GM23338 (cell line): Measurements from ENCODE around the gene RFWD3. TPM values are rescaled to one million over a fixed set of nuclear protein-coding genes. Genes with fewer than 3 reads are reported as not detected.

Experiments used
- ATAC-seq: fragments of 200-7000 bp; cut with Tn5 transposase; 3 replicates; pipeline ENCODE4 v1.9.1; 2020
- DNase-seq: peaks from one replicate; pipeline ENCODE4 v3.0.0-alpha.2; 2015; ENCODE audit warnings: low spot score
- H2AFZ ChIP-seq: fragments of 200-600 bp; sonication (generic); 2 replicates; pipeline ENCODE4 v1.8.0; 2016; ENCODE audit warnings: antibody characterized with exemption, mild to moderate bottlenecking, moderate library complexity
- H3F3A ChIP-seq: fragments of 200-600 bp; sonication (generic); replicated peaks from 2 replicates; pipeline ENCODE4 v1.8.0; 2017; ENCODE audit warnings: antibody characterized with exemption, mixed run types, low read depth
- H3K27ac ChIP-seq: fragments of 200-600 bp; sonication (generic); 2 replicates; pipeline ENCODE4 v1.6.1; 2016; ENCODE audit warnings: low read depth
- H3K27me3 ChIP-seq: fragments of 200-600 bp; sonication (generic); 2 replicates; pipeline ENCODE4 v1.8.0; 2016; ENCODE audit warnings: mild to moderate bottlenecking, mixed run types, moderate library complexity; ENCODE audit not compliant: insufficient read depth
- H3K36me3 ChIP-seq: fragments of 200-600 bp; sonication (generic); 2 replicates; pipeline ENCODE4 v1.8.0; 2016; ENCODE audit warnings: mild to moderate bottlenecking; ENCODE audit not compliant: insufficient read depth
- H3K4me1 ChIP-seq: fragments of 200-600 bp; sonication (generic); 2 replicates; pipeline ENCODE4 v1.8.0; 2016; ENCODE audit warnings: mild to moderate bottlenecking, moderate library complexity; ENCODE audit not compliant: insufficient read depth
- H3K4me2 ChIP-seq: fragments of 200-600 bp; sonication (generic); 2 replicates; pipeline ENCODE4 v1.7.1; 2017; ENCODE audit warnings: mixed run types
- H3K4me3 ChIP-seq: fragments of 200-600 bp; sonication (generic); 2 replicates; pipeline ENCODE4 v1.6.1; 2016; ENCODE audit warnings: mixed run types
- H3K79me2 ChIP-seq: fragments of 200-600 bp; sonication (generic); replicated peaks from 2 replicates; pipeline ENCODE4 v1.8.0; 2017; ENCODE audit warnings: mild to moderate bottlenecking; ENCODE audit not compliant: insufficient read depth
- H3K9me2 ChIP-seq: fragments of 200-600 bp; sonication (generic); 2 replicates; pipeline ENCODE4 v1.8.0; 2017; ENCODE audit not compliant: insufficient read depth
- H4K20me1 ChIP-seq: fragments of 200-600 bp; sonication (generic); replicated peaks from 2 replicates; pipeline ENCODE4 v1.8.0; 2017; ENCODE audit warnings: mild to moderate bottlenecking; ENCODE audit not compliant: insufficient read depth
- H3K27ac Mint-ChIP-seq: 2 replicates; pipeline ENCODE4 v1.8.0; 2020; ENCODE audit warnings: inconsistent platforms, mild to moderate bottlenecking, moderate library complexity, mixed read lengths
- H3K27me3 Mint-ChIP-seq: 3 replicates; pipeline ENCODE4 v1.8.0; 2022; ENCODE audit warnings: low read depth, mild to moderate bottlenecking, moderate library complexity, mixed read lengths, inconsistent platforms; ENCODE audit not compliant: insufficient read depth, poor library complexity
- H3K36me3 Mint-ChIP-seq: 3 replicates; pipeline ENCODE4 v1.8.0; 2021; ENCODE audit warnings: low read depth, mild to moderate bottlenecking, inconsistent platforms, moderate library complexity, mixed read lengths
- H3K4me1 Mint-ChIP-seq: 3 replicates; pipeline ENCODE4 v1.8.0; 2020; ENCODE audit warnings: mild to moderate bottlenecking, inconsistent platforms, mixed read lengths
- H3K4me3 Mint-ChIP-seq: 3 replicates; pipeline ENCODE4 v1.8.0; 2021; ENCODE audit warnings: moderate library complexity, mild to moderate bottlenecking, inconsistent platforms, mixed read lengths
- H3K9me3 Mint-ChIP-seq: 3 replicates; pipeline ENCODE4 v1.8.0; 2020; ENCODE audit warnings: moderate library complexity, mild to moderate bottlenecking, inconsistent platforms, mixed read lengths
- EZH2phosphoT487 ChIP-seq: fragments of 200-600 bp; sonication (generic); IDR thresholded peaks from one replicate; pipeline ENCODE4 v1.8.1; 2018; ENCODE audit warnings: antibody characterized with exemption; ENCODE audit not compliant: unreplicated experiment
- JUNB ChIP-seq: IDR thresholded peaks from one replicate; pipeline ENCODE4 v1.6.1; 2016; ENCODE audit warnings: antibody characterized with exemption; ENCODE audit not compliant: unreplicated experiment
- POLR2AphosphoS5 ChIP-seq: IDR thresholded peaks from 2 replicates; pipeline ENCODE4 v1.6.1; 2016; ENCODE audit warnings: antibody characterized with exemption, low read depth
- STAT1 ChIP-seq: IDR thresholded peaks from one replicate; pipeline ENCODE4 v1.6.1; 2016; ENCODE audit warnings: antibody characterized with exemption; ENCODE audit not compliant: unreplicated experiment
- ZNF331 ChIP-seq: fragments of 250-450 bp; sonication (Bioruptor Pico); IDR thresholded peaks from 2 replicates; pipeline ENCODE4 v1.5.0; 2020; ENCODE audit warnings: low read depth, mild to moderate bottlenecking, moderate library complexity
- polyA plus RNA-seq: library from polyadenylated mRNA; unstranded; fragments of >200 nt; fragmentation: Nextera tagmentation; extraction: Ambion mirVana; gene quantifications from 2 replicates; pipeline ENCODE4 v1.2.1, GENCODE V29; 2016
- total RNA-seq: library from RNA; depleted of rRNA; stranded (reverse); fragments of >200 nt; shearing (Covaris generic); gene quantifications from 2 replicates; pipeline ENCODE4 v1.2.3, GENCODE V29; 2014
- TF ChIP-seq, protein P1 (sequence below): fragments of 250-450 bp; sonication (Bioruptor Pico); IDR thresholded peaks from 2 replicates; pipeline ENCODE4 v1.5.0; 2020; ENCODE audit warnings: mild to moderate bottlenecking, moderate library complexity
- TF ChIP-seq, protein P2 (sequence below), 2 experiments: fragments of 200-600 bp in 1 of 2; sonication (generic) in 1 of 2; conservative IDR thresholded peaks; 2 replicates each; pipeline versions ENCODE4 v1.5.1 to v1.6.1; 2016 to 2017; ENCODE audit warnings: antibody characterized with exemption in 2 of 2, low read depth in 2 of 2, mild to moderate bottlenecking in 2 of 2, moderate library complexity in 1 of 2
- TF ChIP-seq, protein P3 (sequence below): IDR thresholded peaks from one replicate; pipeline ENCODE4 v1.6.1; 2018; ENCODE audit warnings: antibody characterized with exemption; ENCODE audit not compliant: unreplicated experiment

Gene RFWD3
- total and polyA plus RNA-seq, 2 experiments from 2014 or later = 27.6 to 113 TPM

DNA sequence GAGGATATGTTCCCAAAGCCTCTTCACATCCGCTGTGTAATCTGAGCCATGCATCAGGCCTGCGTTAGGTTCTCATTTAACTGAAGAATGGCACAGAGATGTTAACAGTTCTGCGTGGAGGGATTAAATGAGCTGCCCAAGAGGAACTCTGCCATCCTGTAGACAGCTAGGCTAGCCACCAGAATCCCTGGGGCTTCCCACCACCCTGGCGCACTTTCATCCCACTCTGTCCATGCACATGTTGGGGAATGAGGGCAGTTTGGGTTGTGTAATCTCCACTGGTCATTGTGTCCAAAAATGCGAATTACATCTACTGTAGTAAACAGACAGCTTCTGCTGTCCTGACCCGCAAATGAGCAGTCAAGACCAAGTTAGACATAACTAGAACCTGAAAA lies 58.7 kb downstream of the RFWD3 start:
- no peaks in the 10 kb centered on the region for H3K9me2 ChIP-seq
- Mint-ChIP-seq H3K9me3 (no peaks in the 10 kb centered on the region), H3K27ac (peak overlapping the region; percentile 96), H3K4me3 (peak overlapping the region; percentile 89), H3K27me3 (peaks cover 3% of the 10 kb centered on the region), H3K4me1 (peaks cover 27% of the 10 kb centered on the region), H3K36me3 (no peaks in the 10 kb centered on the region; the same call in 1 of the 3 replicates)
- H3F3A ChIP-seq = no peaks in the 10 kb centered on the region
- peak overlapping the region; percentile 97 for H3K4me2 ChIP-seq
- peaks cover 37% of the 10 kb centered on the region for H3K79me2 ChIP-seq
- DNase-seq (peak; percentile 81), ATAC-seq (peak; percentile 65)
- no peaks in the 10 kb centered on the region for H3K36me3 ChIP-seq
- H3K27ac ChIP-seq = peak overlapping the region; percentile 87
- H3K4me1 ChIP-seq = peaks cover 33% of the 10 kb centered on the region
- peak overlapping the region; percentile 91 for H3K4me3 ChIP-seq
- H3K27me3 ChIP-seq = no peaks in the 10 kb centered on the region
- H2AFZ ChIP-seq = peak overlapping the region; percentile 80; the same call in 1 of the 2 replicates
- no peak for TF ChIP-seq POLR2AphosphoS5
- TF ChIP-seq, protein P1, sequence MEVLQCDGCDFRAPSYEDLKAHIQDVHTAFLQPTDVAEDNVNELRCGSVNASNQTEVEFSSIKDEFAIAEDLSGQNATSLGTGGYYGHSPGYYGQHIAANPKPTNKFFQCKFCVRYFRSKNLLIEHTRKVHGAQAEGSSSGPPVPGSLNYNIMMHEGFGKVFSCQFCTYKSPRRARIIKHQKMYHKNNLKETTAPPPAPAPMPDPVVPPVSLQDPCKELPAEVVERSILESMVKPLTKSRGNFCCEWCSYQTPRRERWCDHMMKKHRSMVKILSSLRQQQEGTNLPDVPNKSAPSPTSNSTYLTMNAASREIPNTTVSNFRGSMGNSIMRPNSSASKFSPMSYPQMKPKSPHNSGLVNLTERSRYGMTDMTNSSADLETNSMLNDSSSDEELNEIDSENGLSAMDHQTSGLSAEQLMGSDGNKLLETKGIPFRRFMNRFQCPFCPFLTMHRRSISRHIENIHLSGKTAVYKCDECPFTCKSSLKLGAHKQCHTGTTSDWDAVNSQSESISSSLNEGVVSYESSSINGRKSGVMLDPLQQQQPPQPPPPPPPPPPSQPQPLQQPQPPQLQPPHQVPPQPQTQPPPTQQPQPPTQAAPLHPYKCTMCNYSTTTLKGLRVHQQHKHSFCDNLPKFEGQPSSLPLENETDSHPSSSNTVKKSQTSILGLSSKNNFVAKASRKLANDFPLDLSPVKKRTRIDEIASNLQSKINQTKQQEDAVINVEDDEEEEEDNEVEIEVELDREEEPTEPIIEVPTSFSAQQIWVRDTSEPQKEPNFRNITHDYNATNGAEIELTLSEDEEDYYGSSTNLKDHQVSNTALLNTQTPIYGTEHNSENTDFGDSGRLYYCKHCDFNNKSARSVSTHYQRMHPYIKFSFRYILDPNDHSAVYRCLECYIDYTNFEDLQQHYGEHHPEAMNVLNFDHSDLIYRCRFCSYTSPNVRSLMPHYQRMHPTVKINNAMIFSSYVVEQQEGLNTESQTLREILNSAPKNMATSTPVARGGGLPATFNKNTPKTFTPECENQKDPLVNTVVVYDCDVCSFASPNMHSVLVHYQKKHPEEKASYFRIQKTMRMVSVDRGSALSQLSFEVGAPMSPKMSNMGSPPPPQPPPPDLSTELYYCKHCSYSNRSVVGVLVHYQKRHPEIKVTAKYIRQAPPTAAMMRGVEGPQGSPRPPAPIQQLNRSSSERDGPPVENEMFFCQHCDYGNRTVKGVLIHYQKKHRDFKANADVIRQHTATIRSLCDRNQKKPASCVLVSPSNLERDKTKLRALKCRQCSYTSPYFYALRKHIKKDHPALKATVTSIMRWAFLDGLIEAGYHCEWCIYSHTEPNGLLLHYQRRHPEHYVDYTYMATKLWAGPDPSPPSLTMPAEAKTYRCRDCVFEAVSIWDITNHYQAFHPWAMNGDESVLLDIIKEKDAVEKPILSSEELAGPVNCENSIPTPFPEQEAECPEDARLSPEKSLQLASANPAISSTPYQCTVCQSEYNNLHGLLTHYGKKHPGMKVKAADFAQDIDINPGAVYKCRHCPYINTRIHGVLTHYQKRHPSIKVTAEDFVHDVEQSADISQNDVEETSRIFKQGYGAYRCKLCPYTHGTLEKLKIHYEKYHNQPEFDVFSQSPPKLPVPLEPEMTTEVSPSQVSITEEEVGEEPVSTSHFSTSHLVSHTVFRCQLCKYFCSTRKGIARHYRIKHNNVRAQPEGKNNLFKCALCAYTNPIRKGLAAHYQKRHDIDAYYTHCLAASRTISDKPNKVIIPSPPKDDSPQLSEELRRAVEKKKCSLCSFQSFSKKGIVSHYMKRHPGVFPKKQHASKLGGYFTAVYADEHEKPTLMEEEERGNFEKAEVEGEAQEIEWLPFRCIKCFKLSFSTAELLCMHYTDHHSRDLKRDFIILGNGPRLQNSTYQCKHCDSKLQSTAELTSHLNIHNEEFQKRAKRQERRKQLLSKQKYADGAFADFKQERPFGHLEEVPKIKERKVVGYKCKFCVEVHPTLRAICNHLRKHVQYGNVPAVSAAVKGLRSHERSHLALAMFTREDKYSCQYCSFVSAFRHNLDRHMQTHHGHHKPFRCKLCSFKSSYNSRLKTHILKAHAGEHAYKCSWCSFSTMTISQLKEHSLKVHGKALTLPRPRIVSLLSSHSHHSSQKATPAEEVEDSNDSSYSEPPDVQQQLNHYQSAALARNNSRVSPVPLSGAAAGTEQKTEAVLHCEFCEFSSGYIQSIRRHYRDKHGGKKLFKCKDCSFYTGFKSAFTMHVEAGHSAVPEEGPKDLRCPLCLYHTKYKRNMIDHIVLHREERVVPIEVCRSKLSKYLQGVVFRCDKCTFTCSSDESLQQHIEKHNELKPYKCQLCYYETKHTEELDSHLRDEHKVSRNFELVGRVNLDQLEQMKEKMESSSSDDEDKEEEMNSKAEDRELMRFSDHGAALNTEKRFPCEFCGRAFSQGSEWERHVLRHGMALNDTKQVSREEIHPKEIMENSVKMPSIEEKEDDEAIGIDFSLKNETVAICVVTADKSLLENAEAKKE (CRISPR knock-in tag) = no peak
- no peak for TF ChIP-seq ZNF331 (CRISPR knock-in tag)
- TF ChIP-seq EZH2phosphoT487 = no peak
- H4K20me1 ChIP-seq = peaks cover 27% of the 10 kb centered on the region

DNA sequence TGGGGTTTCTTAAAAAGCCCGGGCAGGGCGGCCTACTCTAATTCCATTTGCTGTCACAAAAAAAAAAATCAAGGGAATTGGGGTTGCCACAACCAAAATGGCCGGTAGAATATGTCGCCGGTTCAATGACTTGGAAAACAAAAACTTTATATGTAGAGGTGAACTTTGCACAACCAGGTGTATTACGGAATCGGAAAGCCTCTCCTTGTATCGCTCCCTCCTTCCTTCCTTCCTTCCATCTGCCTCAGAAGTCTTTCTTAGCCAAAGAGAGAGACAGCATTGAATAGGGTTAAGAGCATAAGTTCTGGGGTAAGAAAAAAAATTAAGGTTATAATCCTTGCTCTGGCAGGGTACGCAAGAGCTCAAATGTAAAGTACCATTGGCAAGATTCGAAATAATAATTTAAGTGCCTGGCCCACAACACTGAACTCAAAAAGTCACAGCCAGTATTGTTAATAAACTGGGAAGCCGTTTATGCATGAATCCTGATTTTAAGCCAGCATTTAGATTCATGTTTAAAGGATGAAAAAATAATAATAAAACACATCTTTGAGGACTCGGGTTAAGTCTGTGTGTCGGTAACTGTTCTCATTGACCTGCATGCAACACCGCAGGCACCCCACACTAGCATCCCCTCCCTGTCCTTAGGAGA lies 59.2 kb downstream of the RFWD3 start:
- H3K79me2 ChIP-seq = peaks cover 43% of the 10 kb centered on the region
- Mint-ChIP-seq H3K27me3 (peaks cover 7% of the 10 kb centered on the region), H3K27ac (peak overlapping the region; percentile 96), H3K4me3 (peak overlapping the region; percentile 89), H3K9me3 (no peaks in the 10 kb centered on the region), H3K36me3 (no peaks in the 10 kb centered on the region; the same call in 1 of the 3 replicates), H3K4me1 (peaks cover 30% of the 10 kb centered on the region)
- TF ChIP-seq, protein P2, sequence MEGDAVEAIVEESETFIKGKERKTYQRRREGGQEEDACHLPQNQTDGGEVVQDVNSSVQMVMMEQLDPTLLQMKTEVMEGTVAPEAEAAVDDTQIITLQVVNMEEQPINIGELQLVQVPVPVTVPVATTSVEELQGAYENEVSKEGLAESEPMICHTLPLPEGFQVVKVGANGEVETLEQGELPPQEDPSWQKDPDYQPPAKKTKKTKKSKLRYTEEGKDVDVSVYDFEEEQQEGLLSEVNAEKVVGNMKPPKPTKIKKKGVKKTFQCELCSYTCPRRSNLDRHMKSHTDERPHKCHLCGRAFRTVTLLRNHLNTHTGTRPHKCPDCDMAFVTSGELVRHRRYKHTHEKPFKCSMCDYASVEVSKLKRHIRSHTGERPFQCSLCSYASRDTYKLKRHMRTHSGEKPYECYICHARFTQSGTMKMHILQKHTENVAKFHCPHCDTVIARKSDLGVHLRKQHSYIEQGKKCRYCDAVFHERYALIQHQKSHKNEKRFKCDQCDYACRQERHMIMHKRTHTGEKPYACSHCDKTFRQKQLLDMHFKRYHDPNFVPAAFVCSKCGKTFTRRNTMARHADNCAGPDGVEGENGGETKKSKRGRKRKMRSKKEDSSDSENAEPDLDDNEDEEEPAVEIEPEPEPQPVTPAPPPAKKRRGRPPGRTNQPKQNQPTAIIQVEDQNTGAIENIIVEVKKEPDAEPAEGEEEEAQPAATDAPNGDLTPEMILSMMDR (conservative IDR thresholded peaks at IDR 0.05; ENCODE audit: low read depth in 2 of 2) = no peak
- no peak for TF ChIP-seq STAT1
- TF ChIP-seq JUNB = no peak
- 0 out of 2 replicates have a peak, but pooled peaks have one; percentile 18 for TF ChIP-seq POLR2AphosphoS5
- TF ChIP-seq, protein P3, sequence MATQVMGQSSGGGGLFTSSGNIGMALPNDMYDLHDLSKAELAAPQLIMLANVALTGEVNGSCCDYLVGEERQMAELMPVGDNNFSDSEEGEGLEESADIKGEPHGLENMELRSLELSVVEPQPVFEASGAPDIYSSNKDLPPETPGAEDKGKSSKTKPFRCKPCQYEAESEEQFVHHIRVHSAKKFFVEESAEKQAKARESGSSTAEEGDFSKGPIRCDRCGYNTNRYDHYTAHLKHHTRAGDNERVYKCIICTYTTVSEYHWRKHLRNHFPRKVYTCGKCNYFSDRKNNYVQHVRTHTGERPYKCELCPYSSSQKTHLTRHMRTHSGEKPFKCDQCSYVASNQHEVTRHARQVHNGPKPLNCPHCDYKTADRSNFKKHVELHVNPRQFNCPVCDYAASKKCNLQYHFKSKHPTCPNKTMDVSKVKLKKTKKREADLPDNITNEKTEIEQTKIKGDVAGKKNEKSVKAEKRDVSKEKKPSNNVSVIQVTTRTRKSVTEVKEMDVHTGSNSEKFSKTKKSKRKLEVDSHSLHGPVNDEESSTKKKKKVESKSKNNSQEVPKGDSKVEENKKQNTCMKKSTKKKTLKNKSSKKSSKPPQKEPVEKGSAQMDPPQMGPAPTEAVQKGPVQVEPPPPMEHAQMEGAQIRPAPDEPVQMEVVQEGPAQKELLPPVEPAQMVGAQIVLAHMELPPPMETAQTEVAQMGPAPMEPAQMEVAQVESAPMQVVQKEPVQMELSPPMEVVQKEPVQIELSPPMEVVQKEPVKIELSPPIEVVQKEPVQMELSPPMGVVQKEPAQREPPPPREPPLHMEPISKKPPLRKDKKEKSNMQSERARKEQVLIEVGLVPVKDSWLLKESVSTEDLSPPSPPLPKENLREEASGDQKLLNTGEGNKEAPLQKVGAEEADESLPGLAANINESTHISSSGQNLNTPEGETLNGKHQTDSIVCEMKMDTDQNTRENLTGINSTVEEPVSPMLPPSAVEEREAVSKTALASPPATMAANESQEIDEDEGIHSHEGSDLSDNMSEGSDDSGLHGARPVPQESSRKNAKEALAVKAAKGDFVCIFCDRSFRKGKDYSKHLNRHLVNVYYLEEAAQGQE = no peak
- H3K27ac ChIP-seq = peak overlapping the region; percentile 87
- peak overlapping the region; percentile 91 for H3K4me3 ChIP-seq
- H4K20me1 ChIP-seq = peaks cover 32% of the 10 kb centered on the region
- H2AFZ ChIP-seq = peak overlapping the region; percentile 4; the same call in 1 of the 2 replicates
- no peaks in the 10 kb centered on the region for H3K9me2 ChIP-seq
- no peaks in the 10 kb centered on the region for H3K27me3 ChIP-seq
- ATAC-seq = peak; percentile 7; the same call in 2 of the 3 replicates
- peak overlapping the region; percentile 97 for H3K4me2 ChIP-seq
- DNase-seq = no peak
- H3K36me3 ChIP-seq = no peaks in the 10 kb centered on the region
- no peaks in the 10 kb centered on the region for H3F3A ChIP-seq
- H3K4me1 ChIP-seq = peaks cover 33% of the 10 kb centered on the region
